Nephron (organoid): Measurements from ENCODE around the gene ADCY5.

Experiments used
- H3K27ac Mint-ChIP-seq, 3 experiments: 2 replicates each; pipeline ENCODE4 v1.8.0; 2020; ENCODE audit warnings: mixed read lengths in 3 of 3, mild to moderate bottlenecking in 2 of 3, moderate library complexity in 1 of 3
- H3K27me3 Mint-ChIP-seq: 2 replicates; pipeline ENCODE4 v1.8.0; 2021; ENCODE audit warnings: low read depth, mild to moderate bottlenecking, moderate library complexity, mixed read lengths
- H3K36me3 Mint-ChIP-seq: 2 replicates; pipeline ENCODE4 v1.8.0; 2020; ENCODE audit warnings: low read depth, mixed read lengths
- H3K4me1 Mint-ChIP-seq: 2 replicates; pipeline ENCODE4 v1.8.0; 2020; ENCODE audit warnings: mixed read lengths
- H3K4me3 Mint-ChIP-seq, 3 experiments: 2 replicates each; pipeline ENCODE4 v1.8.0; 2020; ENCODE audit warnings: mild to moderate bottlenecking in 3 of 3, mixed read lengths in 3 of 3, moderate library complexity in 2 of 3
- H3K9me3 Mint-ChIP-seq: 2 replicates; pipeline ENCODE4 v1.8.0; 2020; ENCODE audit warnings: mixed read lengths
- TF ChIP-seq, protein P1 (sequence below), 3 experiments: fragments of 200-600 bp; sonication (generic); IDR thresholded peaks; one replicate each; pipeline ENCODE4 v1.5.0; 2021; ENCODE audit warnings: antibody characterized with exemption in 3 of 3; ENCODE audit not compliant: unreplicated experiment in 3 of 3

Gene ADCY5

DNA sequence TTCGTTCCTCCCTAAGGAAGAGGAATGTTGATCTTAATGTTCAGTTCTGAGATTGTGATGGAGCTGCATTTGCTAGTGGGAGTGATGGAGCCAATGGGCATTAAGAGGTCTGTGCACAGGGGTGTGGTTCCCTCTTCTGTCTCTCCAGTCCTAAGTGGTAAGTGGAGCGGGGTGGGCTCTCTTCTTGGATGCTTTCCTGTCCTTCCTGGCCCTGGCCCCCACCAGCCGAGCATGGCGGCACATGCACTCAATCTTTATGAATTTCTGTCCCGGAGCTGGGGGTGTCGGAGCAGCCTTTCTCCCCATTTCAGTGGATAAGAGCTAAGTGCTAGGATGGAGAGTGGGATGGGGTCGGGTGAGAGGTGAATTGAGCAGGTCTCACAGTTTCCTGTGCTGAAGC lies 37.6 kb upstream of the ADCY5 start:
- TF ChIP-seq, protein P1, sequence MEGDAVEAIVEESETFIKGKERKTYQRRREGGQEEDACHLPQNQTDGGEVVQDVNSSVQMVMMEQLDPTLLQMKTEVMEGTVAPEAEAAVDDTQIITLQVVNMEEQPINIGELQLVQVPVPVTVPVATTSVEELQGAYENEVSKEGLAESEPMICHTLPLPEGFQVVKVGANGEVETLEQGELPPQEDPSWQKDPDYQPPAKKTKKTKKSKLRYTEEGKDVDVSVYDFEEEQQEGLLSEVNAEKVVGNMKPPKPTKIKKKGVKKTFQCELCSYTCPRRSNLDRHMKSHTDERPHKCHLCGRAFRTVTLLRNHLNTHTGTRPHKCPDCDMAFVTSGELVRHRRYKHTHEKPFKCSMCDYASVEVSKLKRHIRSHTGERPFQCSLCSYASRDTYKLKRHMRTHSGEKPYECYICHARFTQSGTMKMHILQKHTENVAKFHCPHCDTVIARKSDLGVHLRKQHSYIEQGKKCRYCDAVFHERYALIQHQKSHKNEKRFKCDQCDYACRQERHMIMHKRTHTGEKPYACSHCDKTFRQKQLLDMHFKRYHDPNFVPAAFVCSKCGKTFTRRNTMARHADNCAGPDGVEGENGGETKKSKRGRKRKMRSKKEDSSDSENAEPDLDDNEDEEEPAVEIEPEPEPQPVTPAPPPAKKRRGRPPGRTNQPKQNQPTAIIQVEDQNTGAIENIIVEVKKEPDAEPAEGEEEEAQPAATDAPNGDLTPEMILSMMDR (IDR thresholded peaks at IDR 0.05; ENCODE audit: unreplicated experiment in 3 of 3), result no peak
- Mint-ChIP-seq H3K27me3 (peaks cover 6% of the 10 kb centered on the region), H3K4me3 (no peak overlapping the region), H3K9me3 (no peaks in the 10 kb centered on the region), H3K4me1 (no peaks in the 10 kb centered on the region), H3K36me3 (peaks cover 3% of the 10 kb centered on the region), H3K27ac (no peak overlapping the region)

- H3K4me1 Mint-ChIP-seq, result no peaks in the 10 kb centered on the region
- TF ChIP-seq, protein P1 (IDR thresholded peaks at IDR 0.05; ENCODE audit: unreplicated experiment in 3 of 3), result no peak
- H3K27me3 Mint-ChIP-seq, result peaks cover 6% of the 10 kb centered on the region
- H3K9me3 Mint-ChIP-seq, result no peaks in the 10 kb centered on the region
- H3K36me3 Mint-ChIP-seq, result no peaks in the 10 kb centered on the region
- no peak overlapping the region for H3K4me3 Mint-ChIP-seq
- H3K27ac Mint-ChIP-seq, result no peak overlapping the region
Observed at GRCh38 chr3:123485551-123485950, 36.7 kb upstream of the ADCY5 start.

- H3K27me3 Mint-ChIP-seq, result peaks cover 16% of the 10 kb centered on the region
- TF ChIP-seq, protein P1 (IDR thresholded peaks at IDR 0.05; ENCODE audit: unreplicated experiment in 3 of 3), result no peak
- H3K4me3 Mint-ChIP-seq, result no peak overlapping the region
- no peaks in the 10 kb centered on the region for H3K9me3 Mint-ChIP-seq
- H3K4me1 Mint-ChIP-seq, result no peaks in the 10 kb centered on the region
- no peaks in the 10 kb centered on the region for H3K36me3 Mint-ChIP-seq
- H3K27ac Mint-ChIP-seq, result no peak overlapping the region
Observed at GRCh38 chr3:123483146-123483545, 34.3 kb upstream of the ADCY5 start.

GRCh38 chr3:123481722-123482457 lies 33.0 kb upstream of the ADCY5 start:
- no peak overlapping the region for H3K4me3 Mint-ChIP-seq
- H3K9me3 Mint-ChIP-seq, result no peaks in the 10 kb centered on the region
- H3K27me3 Mint-ChIP-seq, result peaks cover 24% of the 10 kb centered on the region
- H3K4me1 Mint-ChIP-seq, result no peaks in the 10 kb centered on the region
- no peak overlapping the region for H3K27ac Mint-ChIP-seq
- TF ChIP-seq, protein P1 (IDR thresholded peaks at IDR 0.05; ENCODE audit: unreplicated experiment in 3 of 3), result no peak
- no peaks in the 10 kb centered on the region for H3K36me3 Mint-ChIP-seq

DNA sequence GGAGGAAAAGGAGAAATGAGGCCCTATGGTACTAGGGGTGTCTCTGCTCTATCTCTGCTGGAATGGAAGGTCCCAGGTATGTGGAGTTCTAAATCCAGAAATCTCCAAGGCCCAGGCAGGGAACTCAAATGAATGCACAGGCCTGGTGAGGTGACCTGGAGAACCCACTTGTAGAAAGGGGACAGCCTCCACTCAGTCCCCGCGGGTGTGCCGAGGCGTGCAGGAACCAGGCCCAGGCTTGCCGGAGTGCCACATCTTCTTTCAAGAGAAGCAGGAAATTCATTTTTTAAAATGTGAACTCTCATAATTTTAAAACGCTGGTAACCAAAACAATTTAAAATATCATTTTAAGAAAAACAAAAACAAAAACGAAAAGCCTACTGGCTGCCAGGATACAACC lies 32.2 kb upstream of the ADCY5 start:
- Mint-ChIP-seq H3K4me3 (no peak overlapping the region), H3K27ac (no peak overlapping the region), H3K36me3 (no peaks in the 10 kb centered on the region), H3K9me3 (no peaks in the 10 kb centered on the region), H3K27me3 (peaks cover 26% of the 10 kb centered on the region), H3K4me1 (no peaks in the 10 kb centered on the region)
- TF ChIP-seq, protein P1 (IDR thresholded peaks at IDR 0.05; ENCODE audit: unreplicated experiment in 3 of 3), result no peak

- H3K27me3 Mint-ChIP-seq, result peaks cover 25% of the 10 kb centered on the region
- H3K27ac Mint-ChIP-seq, result no peak overlapping the region
- H3K4me3 Mint-ChIP-seq, result no peak overlapping the region
- H3K36me3 Mint-ChIP-seq, result no peaks in the 10 kb centered on the region
- TF ChIP-seq, protein P1 (IDR thresholded peaks at IDR 0.05; ENCODE audit: unreplicated experiment in 3 of 3), result no peak
- no peaks in the 10 kb centered on the region for H3K9me3 Mint-ChIP-seq
- H3K4me1 Mint-ChIP-seq, result no peaks in the 10 kb centered on the region
Observed at GRCh38 chr3:123480428-123480827, 31.5 kb upstream of the ADCY5 start.
